HCT116 (cell line): ENCODE measurements around the gene LY6G6F. TPM values are rescaled to one million over a fixed set of nuclear protein-coding genes. Genes with fewer than 3 reads are reported as not detected.

Source experiments
- ATAC-seq: fragments of 200-7000 bp; cut with Tn5 transposase; 2 replicates; pipeline ENCODE4 v1.9.1; 2020; ENCODE audit warnings: mild to moderate bottlenecking, moderate library complexity
- BruUV-seq: library from RNA; stranded (reverse); fragments of 400-500 nt; replicated peaks from 2 replicates; lab custom pipeline; 2021; lab: Mats Ljungman, UMichigan
- CTCF ChIA-PET: fragments of 300-600 bp; sonication (Branson Sonifier 250); formaldehyde crosslinking; loops from one replicate; lab custom pipeline; 2021; ENCODE audit warnings: antibody characterized with exemption; lab: Charles Lee
- POLR2A ChIA-PET: fragments of 300-600, 350-600 bp; sonication (Branson Sonifier 250); formaldehyde crosslinking; loops from one replicate; lab custom pipeline; 2021; ENCODE audit warnings: antibody characterized with exemption; lab: Charles Lee
- RAD21 ChIA-PET, 2 experiments: fragments of 300-600 bp; sonication (Branson Sonifier 250); formaldehyde crosslinking; loops; one replicate each; lab custom pipeline; 2023; ENCODE audit warnings: low total read pairs in 2 of 2; ENCODE audit not compliant: uncharacterized antibody in 2 of 2, unreplicated experiment in 2 of 2, low non-redundant PET in 1 of 2; lab: Charles Lee
- DNase-seq: peaks from one replicate; pipeline ENCODE4 v3.0.0-alpha.2; 2010; ENCODE audit warnings: low read depth, low spot score
- H2AFZ ChIP-seq: fragments of 200-600 bp; shearing (Covaris generic), sonication (generic); 2 replicates; pipeline ENCODE4 v1.6.1; 2017; ENCODE audit warnings: low read depth, mixed run types, mixed read lengths, antibody characterized with exemption, low read length; ENCODE audit not compliant: poor library complexity, severe bottlenecking
- H3K27ac ChIP-seq: 2 replicates; pipeline ENCODE4 v1.5.1; 2012; ENCODE audit warnings: low read depth, low read length
- H3K27me3 ChIP-seq: fragments of 200-600 bp; sonication (generic); 2 replicates; pipeline ENCODE4 v1.6.1; 2016; ENCODE audit warnings: mixed run types, low read length, mixed read lengths; ENCODE audit not compliant: insufficient read depth
- H3K36me3 ChIP-seq, 2 experiments: fragments of 200-500 bp in 1 of 2; fragments of 200-600 bp in 1 of 2; sonication (Bioruptor generic) in 1 of 2; sonication (generic) in 1 of 2; 2 replicates each; pipeline versions ENCODE4 v1.5.1 to v1.6.1; 2014 to 2016; ENCODE audit warnings: low read length in 2 of 2, inconsistent platforms in 1 of 2, mixed read lengths in 1 of 2, mixed run types in 1 of 2; ENCODE audit not compliant: insufficient read depth in 2 of 2, control insufficient read depth in 1 of 2
- H3K4me1 ChIP-seq, 2 experiments: fragments of 200-600 bp in 1 of 2; sonication (generic) in 1 of 2; 2 replicates each; pipeline versions ENCODE4 v1.5.1 to v1.6.1; 2012 to 2017; ENCODE audit warnings: low read length in 2 of 2, inconsistent platforms in 1 of 2, mild to moderate bottlenecking in 1 of 2, mixed read lengths in 1 of 2, mixed run types in 1 of 2, moderate library complexity in 1 of 2; ENCODE audit not compliant: insufficient read depth in 2 of 2, control insufficient read depth in 1 of 2
- H3K4me2 ChIP-seq: fragments of 200-600 bp; sonication (generic); 2 replicates; pipeline ENCODE4 v1.6.1; 2017; ENCODE audit warnings: mixed run types, low read length, mixed read lengths
- H3K4me3 ChIP-seq, 2 experiments: fragments of 200-600 bp in 1 of 2; sonication (generic) in 1 of 2; replicated peaks in 1 of 2; 2 replicates each; pipeline ENCODE4 v1.5.1; 2011 to 2016; ENCODE audit warnings: low read length in 2 of 2, control low read depth in 1 of 2, low read depth in 1 of 2, mild to moderate bottlenecking in 1 of 2, mixed read lengths in 1 of 2, mixed run types in 1 of 2
- H3K79me2 ChIP-seq: fragments of 200-600 bp; sonication (generic); 2 replicates; pipeline ENCODE4 v1.6.1; 2017; ENCODE audit warnings: mild to moderate bottlenecking, mixed run types, low read length, moderate library complexity, mixed read lengths; ENCODE audit not compliant: insufficient read depth
- H3K9ac ChIP-seq: fragments of 200-600 bp; sonication (generic); 2 replicates; pipeline ENCODE4 v1.6.1; 2016; ENCODE audit warnings: low read length, mixed read lengths
- H3K9me2 ChIP-seq: fragments of 200-600 bp; sonication (generic), shearing (Covaris generic); 2 replicates; pipeline ENCODE4 v1.6.1; 2017; ENCODE audit warnings: mixed run types, mild to moderate bottlenecking, moderate library complexity; ENCODE audit not compliant: insufficient read depth
- H3K9me3 ChIP-seq, 2 experiments: fragments of 200-500 bp in 1 of 2; fragments of 200-600 bp in 1 of 2; sonication (Bioruptor generic) in 1 of 2; sonication (generic) in 1 of 2; 2 replicates each; pipeline ENCODE4 v1.6.1; 2014 to 2017; ENCODE audit warnings: low read length in 2 of 2, mixed read lengths in 2 of 2, inconsistent platforms in 1 of 2, low read depth in 1 of 2, mild to moderate bottlenecking in 1 of 2, mixed run types in 1 of 2, moderate library complexity in 1 of 2; ENCODE audit not compliant: control insufficient read depth in 1 of 2, insufficient read depth in 1 of 2
- H4K20me1 ChIP-seq: fragments of 200-600 bp; sonication (generic), shearing (Covaris generic); 2 replicates; pipeline ENCODE4 v1.6.1; 2017; ENCODE audit warnings: mixed run types, mild to moderate bottlenecking, moderate library complexity; ENCODE audit not compliant: insufficient read depth
- CEBPB ChIP-seq: IDR thresholded peaks from 2 replicates; pipeline ENCODE4 v1.6.1; 2012; ENCODE audit warnings: low read depth
- EZH2 ChIP-seq: fragments of 200-600 bp; sonication (generic); IDR thresholded peaks from 2 replicates; pipeline ENCODE4 v1.6.1; 2017; ENCODE audit warnings: antibody characterized with exemption, mixed run types
- EZH2phosphoT487 ChIP-seq: fragments of 200-600 bp; IDR thresholded peaks from 2 replicates; pipeline ENCODE4 v1.6.1; 2018; ENCODE audit warnings: antibody characterized with exemption, borderline replicate concordance
- FOSL1 ChIP-seq: IDR thresholded peaks from 2 replicates; pipeline ENCODE4 v1.6.1; 2012; ENCODE audit warnings: low read depth
- JUND ChIP-seq: IDR thresholded peaks from 2 replicates; pipeline ENCODE4 v1.6.1; 2012
- POLR2A ChIP-seq: IDR thresholded peaks from 2 replicates; pipeline ENCODE4 v1.7.0; 2011; ENCODE audit warnings: borderline replicate concordance; ENCODE audit not compliant: insufficient read depth, insufficient read length; ENCODE audit errors: extremely low read depth
- POLR2AphosphoS5 ChIP-seq: IDR thresholded peaks from 2 replicates; pipeline ENCODE4 v1.6.1; 2011; ENCODE audit warnings: mild to moderate bottlenecking, low read depth, low read length, moderate library complexity
- SIN3A ChIP-seq: IDR thresholded peaks from 2 replicates; pipeline ENCODE4 v1.6.1; 2012; ENCODE audit warnings: low read depth
- SP1 ChIP-seq: IDR thresholded peaks from 2 replicates; pipeline ENCODE4 v1.6.1; 2012; ENCODE audit warnings: low read depth
- ZFX ChIP-seq: fragments of 450-650 bp; IDR thresholded peaks from 2 replicates; pipeline ENCODE4 v1.6.1; 2017
- ZNF274 ChIP-seq: fragments of 200-500 bp; sonication (Bioruptor generic); IDR thresholded peaks from 2 replicates; pipeline ENCODE4 v1.6.1; 2014; ENCODE audit warnings: mild to moderate bottlenecking, low read depth, low read length, inconsistent platforms
- intact Hi-C: fragments of 100-400 bp; cut with micrococcal nuclease; formaldehyde crosslinking; loops from 2 replicates; pipeline ENCODE4 v1.10.0; 2022
- total RNA-seq: library from RNA; stranded (reverse); gene quantifications from one replicate; pipeline ENCODE4 v1.2.1, GENCODE V29; 2021; ENCODE audit not compliant: unreplicated experiment
- TF ChIP-seq, protein P1 (sequence below): IDR thresholded peaks from 2 replicates; pipeline ENCODE4 v1.6.1; 2012
- TF ChIP-seq, protein P2 (sequence below): IDR thresholded peaks from 2 replicates; pipeline ENCODE4 v1.6.1; 2011; ENCODE audit warnings: mild to moderate bottlenecking, low read length, moderate library complexity; ENCODE audit not compliant: insufficient replicate concordance; ENCODE audit errors: extremely low read depth
- TF ChIP-seq, protein P3 (sequence below), 3 experiments: fragments of 200-600 bp in 1 of 3; sonication (generic) in 1 of 3; IDR thresholded peaks in 2 of 3; conservative IDR thresholded peaks in 1 of 3; 2 replicates each; pipeline ENCODE4 v1.5.1; 2012 to 2017; ENCODE audit warnings: low read depth in 2 of 3, low read length in 2 of 3, antibody characterized with exemption in 1 of 3, borderline replicate concordance in 1 of 3, control low read depth in 1 of 3, mild to moderate bottlenecking in 1 of 3, mixed read lengths in 1 of 3, mixed run types in 1 of 3, moderate library complexity in 1 of 3; ENCODE audit not compliant: insufficient read depth in 1 of 3
- TF ChIP-seq, protein P4 (sequence below): IDR thresholded peaks from 2 replicates; pipeline ENCODE4 v1.6.1; 2012; ENCODE audit warnings: low read depth

The LY6G6F gene
- total RNA-seq, 1 experiment from 2014 or later, result not detected

DNA sequence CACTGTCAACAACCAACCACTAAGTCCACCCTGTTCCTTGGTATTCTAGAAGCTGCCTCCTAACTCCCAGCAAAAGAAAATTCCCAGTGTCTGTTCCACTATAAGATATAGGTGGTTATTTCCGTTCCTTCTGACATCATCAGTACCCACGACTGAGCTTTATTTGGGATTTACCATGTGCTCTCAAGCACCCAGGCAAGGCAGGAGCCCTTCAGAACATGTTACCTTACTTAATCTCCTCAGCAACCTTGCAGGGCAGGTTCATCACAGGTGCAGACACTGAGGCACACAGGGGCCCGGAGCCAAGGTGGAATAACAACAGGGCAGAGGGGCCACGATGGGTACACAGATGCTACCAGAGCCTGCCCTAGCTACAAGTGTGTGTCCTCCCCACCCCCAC is 14.3 kb upstream of the LY6G6F start:
- TF ChIP-seq, protein P1, sequence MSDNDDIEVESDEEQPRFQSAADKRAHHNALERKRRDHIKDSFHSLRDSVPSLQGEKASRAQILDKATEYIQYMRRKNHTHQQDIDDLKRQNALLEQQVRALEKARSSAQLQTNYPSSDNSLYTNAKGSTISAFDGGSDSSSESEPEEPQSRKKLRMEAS, result no peak
- TF ChIP-seq, protein P2, sequence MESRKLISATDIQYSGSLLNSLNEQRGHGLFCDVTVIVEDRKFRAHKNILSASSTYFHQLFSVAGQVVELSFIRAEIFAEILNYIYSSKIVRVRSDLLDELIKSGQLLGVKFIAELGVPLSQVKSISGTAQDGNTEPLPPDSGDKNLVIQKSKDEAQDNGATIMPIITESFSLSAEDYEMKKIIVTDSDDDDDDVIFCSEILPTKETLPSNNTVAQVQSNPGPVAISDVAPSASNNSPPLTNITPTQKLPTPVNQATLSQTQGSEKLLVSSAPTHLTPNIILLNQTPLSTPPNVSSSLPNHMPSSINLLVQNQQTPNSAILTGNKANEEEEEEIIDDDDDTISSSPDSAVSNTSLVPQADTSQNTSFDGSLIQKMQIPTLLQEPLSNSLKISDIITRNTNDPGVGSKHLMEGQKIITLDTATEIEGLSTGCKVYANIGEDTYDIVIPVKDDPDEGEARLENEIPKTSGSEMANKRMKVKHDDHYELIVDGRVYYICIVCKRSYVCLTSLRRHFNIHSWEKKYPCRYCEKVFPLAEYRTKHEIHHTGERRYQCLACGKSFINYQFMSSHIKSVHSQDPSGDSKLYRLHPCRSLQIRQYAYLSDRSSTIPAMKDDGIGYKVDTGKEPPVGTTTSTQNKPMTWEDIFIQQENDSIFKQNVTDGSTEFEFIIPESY, result no peak
- TF ChIP-seq ZFX (no peak), SIN3A (no peak), CEBPB (no peak), POLR2A (no peak), FOSL1 (no peak), SP1 (no peak), POLR2AphosphoS5 (no peak), JUND (no peak), EZH2 (no peak), ZNF274 (no peak), EZH2phosphoT487 (no peak)
- TF ChIP-seq, protein P3, sequence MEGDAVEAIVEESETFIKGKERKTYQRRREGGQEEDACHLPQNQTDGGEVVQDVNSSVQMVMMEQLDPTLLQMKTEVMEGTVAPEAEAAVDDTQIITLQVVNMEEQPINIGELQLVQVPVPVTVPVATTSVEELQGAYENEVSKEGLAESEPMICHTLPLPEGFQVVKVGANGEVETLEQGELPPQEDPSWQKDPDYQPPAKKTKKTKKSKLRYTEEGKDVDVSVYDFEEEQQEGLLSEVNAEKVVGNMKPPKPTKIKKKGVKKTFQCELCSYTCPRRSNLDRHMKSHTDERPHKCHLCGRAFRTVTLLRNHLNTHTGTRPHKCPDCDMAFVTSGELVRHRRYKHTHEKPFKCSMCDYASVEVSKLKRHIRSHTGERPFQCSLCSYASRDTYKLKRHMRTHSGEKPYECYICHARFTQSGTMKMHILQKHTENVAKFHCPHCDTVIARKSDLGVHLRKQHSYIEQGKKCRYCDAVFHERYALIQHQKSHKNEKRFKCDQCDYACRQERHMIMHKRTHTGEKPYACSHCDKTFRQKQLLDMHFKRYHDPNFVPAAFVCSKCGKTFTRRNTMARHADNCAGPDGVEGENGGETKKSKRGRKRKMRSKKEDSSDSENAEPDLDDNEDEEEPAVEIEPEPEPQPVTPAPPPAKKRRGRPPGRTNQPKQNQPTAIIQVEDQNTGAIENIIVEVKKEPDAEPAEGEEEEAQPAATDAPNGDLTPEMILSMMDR (IDR thresholded peaks at IDR 0.05 in 2 of 3, conservative IDR thresholded peaks at IDR 0.05 in 1 of 3; ENCODE audit: borderline replicate concordance in 1 of 3, insufficient read depth in 1 of 3, low read depth in 2 of 3, low read length in 2 of 3), result no peak
- TF ChIP-seq, protein P4, sequence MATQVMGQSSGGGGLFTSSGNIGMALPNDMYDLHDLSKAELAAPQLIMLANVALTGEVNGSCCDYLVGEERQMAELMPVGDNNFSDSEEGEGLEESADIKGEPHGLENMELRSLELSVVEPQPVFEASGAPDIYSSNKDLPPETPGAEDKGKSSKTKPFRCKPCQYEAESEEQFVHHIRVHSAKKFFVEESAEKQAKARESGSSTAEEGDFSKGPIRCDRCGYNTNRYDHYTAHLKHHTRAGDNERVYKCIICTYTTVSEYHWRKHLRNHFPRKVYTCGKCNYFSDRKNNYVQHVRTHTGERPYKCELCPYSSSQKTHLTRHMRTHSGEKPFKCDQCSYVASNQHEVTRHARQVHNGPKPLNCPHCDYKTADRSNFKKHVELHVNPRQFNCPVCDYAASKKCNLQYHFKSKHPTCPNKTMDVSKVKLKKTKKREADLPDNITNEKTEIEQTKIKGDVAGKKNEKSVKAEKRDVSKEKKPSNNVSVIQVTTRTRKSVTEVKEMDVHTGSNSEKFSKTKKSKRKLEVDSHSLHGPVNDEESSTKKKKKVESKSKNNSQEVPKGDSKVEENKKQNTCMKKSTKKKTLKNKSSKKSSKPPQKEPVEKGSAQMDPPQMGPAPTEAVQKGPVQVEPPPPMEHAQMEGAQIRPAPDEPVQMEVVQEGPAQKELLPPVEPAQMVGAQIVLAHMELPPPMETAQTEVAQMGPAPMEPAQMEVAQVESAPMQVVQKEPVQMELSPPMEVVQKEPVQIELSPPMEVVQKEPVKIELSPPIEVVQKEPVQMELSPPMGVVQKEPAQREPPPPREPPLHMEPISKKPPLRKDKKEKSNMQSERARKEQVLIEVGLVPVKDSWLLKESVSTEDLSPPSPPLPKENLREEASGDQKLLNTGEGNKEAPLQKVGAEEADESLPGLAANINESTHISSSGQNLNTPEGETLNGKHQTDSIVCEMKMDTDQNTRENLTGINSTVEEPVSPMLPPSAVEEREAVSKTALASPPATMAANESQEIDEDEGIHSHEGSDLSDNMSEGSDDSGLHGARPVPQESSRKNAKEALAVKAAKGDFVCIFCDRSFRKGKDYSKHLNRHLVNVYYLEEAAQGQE, result no peak
- intact Hi-C loops, result no loop called here
- RAD21 ChIA-PET, result no interaction called here

More for the DNA sequence above, 14.3 kb upstream of the LY6G6F start:
- H2AFZ ChIP-seq, result no peak overlapping the region
- H3K36me3 ChIP-seq, result peaks cover 22 to 24% of the 10 kb centered on the region in 2 experiments; a peak in 3 of 4 replicates
- ATAC-seq (no peak), DNase-seq (no peak)
- H3K4me1 ChIP-seq, result peaks cover 11 to 16% of the 10 kb centered on the region in 2 experiments
- no peaks in the 10 kb centered on the region for H3K9me3 ChIP-seq
- no peaks in the 10 kb centered on the region for H3K27me3 ChIP-seq
- ChIA-PET CTCF (no interaction called here), POLR2A (no interaction called here)
- no peak overlapping the region for H3K9ac ChIP-seq
- no peaks in the 10 kb centered on the region for H3K79me2 ChIP-seq
- H3K4me3 ChIP-seq, result no peak overlapping the region
- no peaks in the 10 kb centered on the region for H4K20me1 ChIP-seq
- no TSS peak for BruUV-seq
- no peak overlapping the region for H3K27ac ChIP-seq
- no peaks in the 10 kb centered on the region for H3K9me2 ChIP-seq
- no peak overlapping the region for H3K4me2 ChIP-seq
